Loucy (cell line): ENCODE measurements around the gene SLC3A2.

ENCODE experiments used
- H2AFZ ChIP-seq: fragments of 200-600 bp; sonication (generic); 2 replicates; pipeline ENCODE4 v1.6.0; 2016; ENCODE audit warnings: antibody characterized with exemption, mild to moderate bottlenecking, low read length, moderate library complexity
- H3F3A ChIP-seq: fragments of 200-600 bp; 2 replicates; pipeline ENCODE4 v1.6.0; 2016; ENCODE audit warnings: antibody characterized with exemption, low read depth, mild to moderate bottlenecking
- H3K27me3 ChIP-seq: fragments of 200-600 bp; sonication (generic); 2 replicates; pipeline ENCODE4 v1.6.1; 2014; ENCODE audit warnings: low read length, mild to moderate bottlenecking; ENCODE audit not compliant: insufficient read depth, poor library complexity, severe bottlenecking
- H3K36me3 ChIP-seq: fragments of 200-600 bp; sonication (generic); 2 replicates; pipeline ENCODE4 v1.6.1; 2016; ENCODE audit warnings: low read length; ENCODE audit not compliant: insufficient read depth
- H3K4me1 ChIP-seq: fragments of 200-600 bp; sonication (generic); 2 replicates; pipeline ENCODE4 v1.5.1; 2014; ENCODE audit warnings: low read length, mild to moderate bottlenecking; ENCODE audit not compliant: insufficient read depth, poor library complexity, severe bottlenecking
- H3K4me2 ChIP-seq: fragments of 200-600 bp; sonication (generic); 2 replicates; pipeline ENCODE4 v1.6.0; 2014; ENCODE audit warnings: antibody characterized with exemption, low read length, low read depth, mild to moderate bottlenecking; ENCODE audit not compliant: poor library complexity, severe bottlenecking
- H3K4me3 ChIP-seq: fragments of 200-600 bp; sonication (generic); 2 replicates; pipeline ENCODE4 v1.5.1; 2014; ENCODE audit warnings: low read length, mild to moderate bottlenecking, mixed read lengths; ENCODE audit not compliant: poor library complexity, severe bottlenecking
- H3K79me2 ChIP-seq: fragments of 200-600 bp; sonication (generic); 2 replicates; pipeline ENCODE4 v1.6.1; 2014; ENCODE audit warnings: low read length; ENCODE audit not compliant: insufficient read depth
- H3K9ac ChIP-seq: fragments of 200-600 bp; sonication (generic); 2 replicates; pipeline ENCODE4 v1.6.0; 2014; ENCODE audit warnings: mild to moderate bottlenecking, low read depth, low read length, moderate library complexity; ENCODE audit not compliant: poor library complexity, severe bottlenecking
- H3K9me2 ChIP-seq: fragments of 200-600 bp; sonication (generic); replicated peaks from 2 replicates; pipeline ENCODE4 v1.6.1; 2016; ENCODE audit warnings: low read depth, low read length, mixed read lengths
- H3K9me3 ChIP-seq: fragments of 200-600 bp; sonication (generic); 2 replicates; pipeline ENCODE4 v1.6.1; 2014; ENCODE audit warnings: mild to moderate bottlenecking, antibody characterized with exemption, low read length, low read depth; ENCODE audit not compliant: insufficient read depth
- H4K20me1 ChIP-seq: fragments of 200-600 bp; sonication (generic); 2 replicates; pipeline ENCODE4 v1.6.0; 2014; ENCODE audit warnings: antibody characterized with exemption, low read length, mild to moderate bottlenecking; ENCODE audit not compliant: insufficient read depth, poor library complexity, severe bottlenecking
- EZH2phosphoT487 ChIP-seq: fragments of 200-600 bp; IDR thresholded peaks from 2 replicates; pipeline ENCODE4 v1.6.1; 2018; ENCODE audit warnings: antibody characterized with exemption, mild to moderate bottlenecking, moderate library complexity, borderline replicate concordance
- TF ChIP-seq, protein P1 (sequence below): fragments of 200-600 bp; sonication (generic); conservative IDR thresholded peaks from 2 replicates; pipeline ENCODE4 v1.5.1; 2014; ENCODE audit warnings: mild to moderate bottlenecking, antibody characterized with exemption, low read length

Gene SLC3A2

DNA sequence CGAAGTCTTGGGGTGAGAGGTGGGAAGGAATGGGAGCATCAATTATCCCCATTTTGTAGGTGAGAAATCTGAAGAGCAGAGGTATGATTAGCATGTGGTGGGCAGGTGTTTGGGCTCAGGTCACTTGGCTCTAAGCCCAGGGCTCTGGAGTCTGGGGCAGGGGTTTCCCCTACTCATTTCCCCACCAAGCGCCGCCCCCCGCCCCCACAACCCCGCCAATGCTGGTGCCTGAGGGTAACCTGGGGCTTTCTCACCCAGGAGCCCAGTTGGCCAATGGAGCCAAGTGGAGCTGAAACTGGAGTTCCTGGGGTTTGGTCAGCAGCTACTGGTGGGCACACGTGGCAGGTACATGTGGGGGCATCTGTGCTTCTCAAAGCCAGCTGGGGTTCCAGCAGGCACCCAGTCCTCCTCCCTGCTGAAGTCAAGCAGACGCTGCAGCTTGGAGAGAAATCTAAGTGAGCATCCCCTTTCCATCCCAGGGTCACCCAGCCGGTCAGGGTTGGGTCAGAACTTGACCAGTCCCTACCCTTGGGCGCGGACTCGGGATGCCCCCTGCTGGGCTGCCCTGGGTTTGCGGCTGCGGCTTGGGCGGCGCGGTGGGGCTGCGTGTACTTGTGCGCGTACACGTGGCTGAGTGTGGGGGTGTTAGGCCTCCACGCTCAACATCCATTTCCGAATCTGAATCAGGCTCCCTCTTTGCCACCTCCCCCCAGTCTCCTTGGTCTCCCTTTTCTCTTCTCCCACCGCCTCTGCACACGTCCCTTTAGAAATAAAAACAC, 42.1 kb downstream of the SLC3A2 start:
- Histone ChIP-seq H3K9ac (no peak overlapping the region), H3K4me2 (no peak overlapping the region), H3K9me2 (no peaks in the 10 kb centered on the region), H3K79me2 (no peaks in the 10 kb centered on the region), H2AFZ (no peak overlapping the region), H3K4me1 (no peaks in the 10 kb centered on the region), H3K9me3 (no peaks in the 10 kb centered on the region), H3K4me3 (no peak overlapping the region), H3K27me3 (no peaks in the 10 kb centered on the region), H3F3A (no peaks in the 10 kb centered on the region), H3K36me3 (no peaks in the 10 kb centered on the region), H4K20me1 (no peaks in the 10 kb centered on the region)
- no peak for TF ChIP-seq EZH2phosphoT487
- TF ChIP-seq, protein P1, sequence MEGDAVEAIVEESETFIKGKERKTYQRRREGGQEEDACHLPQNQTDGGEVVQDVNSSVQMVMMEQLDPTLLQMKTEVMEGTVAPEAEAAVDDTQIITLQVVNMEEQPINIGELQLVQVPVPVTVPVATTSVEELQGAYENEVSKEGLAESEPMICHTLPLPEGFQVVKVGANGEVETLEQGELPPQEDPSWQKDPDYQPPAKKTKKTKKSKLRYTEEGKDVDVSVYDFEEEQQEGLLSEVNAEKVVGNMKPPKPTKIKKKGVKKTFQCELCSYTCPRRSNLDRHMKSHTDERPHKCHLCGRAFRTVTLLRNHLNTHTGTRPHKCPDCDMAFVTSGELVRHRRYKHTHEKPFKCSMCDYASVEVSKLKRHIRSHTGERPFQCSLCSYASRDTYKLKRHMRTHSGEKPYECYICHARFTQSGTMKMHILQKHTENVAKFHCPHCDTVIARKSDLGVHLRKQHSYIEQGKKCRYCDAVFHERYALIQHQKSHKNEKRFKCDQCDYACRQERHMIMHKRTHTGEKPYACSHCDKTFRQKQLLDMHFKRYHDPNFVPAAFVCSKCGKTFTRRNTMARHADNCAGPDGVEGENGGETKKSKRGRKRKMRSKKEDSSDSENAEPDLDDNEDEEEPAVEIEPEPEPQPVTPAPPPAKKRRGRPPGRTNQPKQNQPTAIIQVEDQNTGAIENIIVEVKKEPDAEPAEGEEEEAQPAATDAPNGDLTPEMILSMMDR: peak; percentile 38

DNA sequence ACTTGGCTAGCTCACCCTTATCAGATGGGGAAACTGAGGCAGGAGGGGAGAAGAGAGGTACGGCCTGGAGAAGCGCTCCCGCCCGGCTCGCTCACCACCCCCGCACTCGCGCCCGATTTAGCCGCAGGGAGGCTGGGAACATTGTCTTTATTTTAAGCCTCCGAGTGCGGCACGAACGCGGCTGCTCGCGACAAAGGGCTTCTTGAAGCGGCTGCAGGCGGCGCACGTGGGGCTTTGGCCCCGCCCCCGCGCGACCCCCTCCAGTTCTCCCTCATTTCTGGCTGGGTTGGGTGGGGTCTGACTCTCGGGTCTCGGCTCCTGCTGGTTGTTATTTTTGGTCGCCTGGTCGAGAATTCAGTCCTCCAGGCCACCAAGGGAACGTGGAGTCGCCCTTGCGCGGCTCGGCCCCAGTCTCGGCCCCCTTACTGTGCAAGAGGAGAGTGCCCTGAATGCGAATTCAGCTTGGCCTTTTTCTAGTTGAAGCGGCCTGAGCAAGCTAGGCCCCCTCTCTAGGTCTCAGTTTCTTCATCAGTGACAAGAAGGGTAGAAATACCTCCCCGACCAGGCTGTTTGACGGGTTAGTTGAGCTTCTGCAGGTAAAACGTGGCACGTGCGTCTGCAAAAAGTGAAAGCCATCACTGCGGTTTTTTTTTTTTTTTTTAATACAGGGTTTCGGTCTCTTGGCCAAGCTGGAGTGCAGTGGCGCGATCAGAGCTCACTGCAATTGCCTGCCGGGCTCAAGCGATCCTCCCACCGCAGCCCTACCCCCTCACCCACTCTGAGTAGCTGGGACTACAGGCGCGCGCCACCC, 43.1 kb downstream of the SLC3A2 start:
- Histone ChIP-seq H3K9ac (no peak overlapping the region), H3K36me3 (no peaks in the 10 kb centered on the region), H2AFZ (no peak overlapping the region), H3K27me3 (no peaks in the 10 kb centered on the region), H3K4me3 (no peak overlapping the region), H3K4me1 (no peaks in the 10 kb centered on the region), H3K4me2 (no peak overlapping the region), H3F3A (no peaks in the 10 kb centered on the region), H4K20me1 (no peaks in the 10 kb centered on the region), H3K9me2 (no peaks in the 10 kb centered on the region), H3K9me3 (no peaks in the 10 kb centered on the region), H3K79me2 (no peaks in the 10 kb centered on the region)
- no peak for TF ChIP-seq EZH2phosphoT487
- TF ChIP-seq, protein P1: no peak

DNA sequence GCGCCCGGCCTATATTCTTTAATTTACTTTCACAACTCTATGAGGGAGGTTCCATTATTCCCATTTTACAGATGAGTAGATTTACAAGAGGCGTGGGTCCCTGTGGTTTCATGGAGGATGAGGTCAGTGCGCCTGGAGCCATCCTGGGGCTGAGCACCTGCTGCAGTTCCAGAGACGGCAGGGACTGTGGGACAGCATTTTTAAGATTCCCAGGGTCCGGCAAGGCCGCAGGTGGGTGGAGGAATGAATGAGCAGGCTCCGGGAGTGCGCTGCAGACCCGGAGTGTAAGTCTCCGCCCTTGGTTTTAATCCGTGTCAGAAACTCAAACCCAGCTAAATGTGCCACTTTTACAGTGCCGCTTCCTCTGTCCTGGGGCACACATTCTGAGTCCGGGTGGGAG, 44.6 kb downstream of the SLC3A2 start:
- Histone ChIP-seq H3K4me3 (no peak overlapping the region), H3K4me1 (no peaks in the 10 kb centered on the region), H3K9me2 (no peaks in the 10 kb centered on the region), H2AFZ (no peak overlapping the region), H3K79me2 (no peaks in the 10 kb centered on the region), H4K20me1 (no peaks in the 10 kb centered on the region), H3F3A (no peaks in the 10 kb centered on the region), H3K27me3 (no peaks in the 10 kb centered on the region), H3K9me3 (no peaks in the 10 kb centered on the region), H3K4me2 (no peak overlapping the region), H3K9ac (no peak overlapping the region), H3K36me3 (no peaks in the 10 kb centered on the region)
- TF ChIP-seq EZH2phosphoT487: no peak
- TF ChIP-seq, protein P1: no peak
